ENCODE measurements around the gene RASA3.

The RASA3 gene

GRCh38 chr13:114054264-114054663 lies 78.2 kb downstream of the RASA3 start:
- DNase-seq (ENCODE audit: low spot score), result no peak

GRCh38 chr13:114053026-114053425 lies 79.4 kb downstream of the RASA3 start:
- DNase-seq (ENCODE audit: low spot score), result no peak

- DNase-seq (ENCODE audit: low spot score), result no peak
Observed at GRCh38 chr13:114050536-114051450, 81.6 kb downstream of the RASA3 start.

- no peak for DNase-seq (ENCODE audit: low spot score)
Observed at GRCh38 chr13:114049626-114050101, 82.8 kb downstream of the RASA3 start.

- DNase-seq (ENCODE audit: low spot score), result no peak
Observed at GRCh38 chr13:114049026-114049425, 83.4 kb downstream of the RASA3 start.

- no peak for DNase-seq (ENCODE audit: low spot score)
Observed at GRCh38 chr13:114048443-114048842, 84.0 kb downstream of the RASA3 start.

- DNase-seq (ENCODE audit: low spot score), result no peak
Observed at GRCh38 chr13:114047358-114047881, 85.0 kb downstream of the RASA3 start.

GRCh38 chr13:114046431-114046975 lies 85.9 kb downstream of the RASA3 start:
- no peak for DNase-seq (ENCODE audit: low spot score)

GRCh38 chr13:114045113-114045735 lies 87.2 kb downstream of the RASA3 start:
- no peak for DNase-seq (ENCODE audit: low spot score)

- no peak for DNase-seq (ENCODE audit: low spot score)
Observed at GRCh38 chr13:114044486-114044885, 87.9 kb downstream of the RASA3 start.

GRCh38 chr13:114043421-114044053 lies 88.9 kb downstream of the RASA3 start:
- peak; percentile 82 for DNase-seq (ENCODE audit: low spot score)

GRCh38 chr13:114042066-114042815 lies 90.2 kb downstream of the RASA3 start:
- DNase-seq (ENCODE audit: low spot score), result no peak

GRCh38 chr13:114041493-114041892 lies 90.9 kb downstream of the RASA3 start:
- DNase-seq (ENCODE audit: low spot score), result no peak

- no peak for DNase-seq (ENCODE audit: low spot score)
Observed at GRCh38 chr13:114039471-114040141, 92.8 kb downstream of the RASA3 start.

- no peak for DNase-seq (ENCODE audit: low spot score)
Observed at GRCh38 chr13:114038900-114039299, 93.5 kb downstream of the RASA3 start.

- no peak for DNase-seq (ENCODE audit: low spot score)
Observed at GRCh38 chr13:114038211-114038613, 94.2 kb downstream of the RASA3 start.

GRCh38 chr13:114037674-114038073 lies 94.7 kb downstream of the RASA3 start:
- DNase-seq (ENCODE audit: low spot score), result no peak

- DNase-seq (ENCODE audit: low spot score), result no peak
Observed at GRCh38 chr13:114035583-114036531, 96.6 kb downstream of the RASA3 start.

- DNase-seq (ENCODE audit: low spot score), result no peak
Observed at GRCh38 chr13:114035186-114035582, 97.2 kb downstream of the RASA3 start.

GRCh38 chr13:114034481-114034891 lies 97.9 kb downstream of the RASA3 start:
- DNase-seq (ENCODE audit: low spot score), result no peak

Data from D341Med (cell line).